Stimulated activated effector memory CD8-positive, alpha-beta T cell treated with anti-CD3 and anti-CD28 coated beads, Interleukin-12 subunit alpha, Interleukin-12 subunit beta, amount 100 ng/mL, for 72 hours (primary cell): ENCODE data around the gene P2RX1.
A peak's percentile ranks its signal among the peaks of the same experiment; 100 is the strongest.

Experiments used
- ATAC-seq: fragments of 150-1000 bp; cut with Tn5 transposase; 2 replicates; pipeline ENCODE4 v1.10.0; 2021
- DNase-seq, 2 donors: peaks; one replicate each; pipeline ENCODE4 v3.0.0; 2021 to 2022; ENCODE audit warnings: low spot score in 2 of 2
- H3K27ac Mint-ChIP-seq: one replicate; pipeline ENCODE4 v1.8.0; 2022; ENCODE audit warnings: mild to moderate bottlenecking, mixed read lengths
- H3K36me3 Mint-ChIP-seq: one replicate; pipeline ENCODE4 v1.8.0; 2022; ENCODE audit warnings: mild to moderate bottlenecking, mixed read lengths
- H3K4me1 Mint-ChIP-seq: one replicate; pipeline ENCODE4 v1.8.0; 2022; ENCODE audit warnings: mixed read lengths
- H3K4me3 Mint-ChIP-seq: one replicate; pipeline ENCODE4 v1.8.0; 2022; ENCODE audit warnings: mild to moderate bottlenecking, mixed read lengths
- H3K9me3 Mint-ChIP-seq: one replicate; pipeline ENCODE4 v1.8.0; 2022; ENCODE audit warnings: mixed read lengths

Gene P2RX1

GRCh38 chr17:3921502-3922319 is 5.4 kb upstream of the P2RX1 start:
- Mint-ChIP-seq H3K4me3 (no peak overlapping the region), H3K4me1 (peaks cover 18% of the 10 kb centered on the region), H3K9me3 (no peaks in the 10 kb centered on the region), H3K36me3 (peaks cover 29% of the 10 kb centered on the region), H3K27ac (peak overlapping the region; percentile 81)
- ATAC-seq (no peak), DNase-seq (no peak)

DNA sequence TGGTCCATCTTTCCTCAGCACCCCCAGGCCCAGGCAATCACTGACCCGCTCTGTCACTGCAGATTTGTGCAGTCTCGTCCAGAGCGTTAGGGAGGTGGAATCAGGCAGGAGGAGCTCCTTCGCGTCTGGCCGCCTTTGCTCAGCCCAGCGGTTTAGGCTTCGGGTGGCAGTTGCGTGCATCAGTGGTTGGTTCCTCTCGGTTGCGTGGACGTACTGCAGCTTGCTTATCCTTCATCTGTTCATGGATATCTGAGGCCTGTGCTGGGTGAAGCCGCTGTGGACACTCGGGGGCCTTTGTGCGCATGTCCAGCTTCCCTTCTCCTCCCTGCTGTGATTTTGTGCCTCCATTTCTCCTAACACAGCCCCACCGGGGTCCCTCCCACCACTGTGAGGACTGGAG is 4.7 kb upstream of the P2RX1 start:
- ATAC-seq (no peak), DNase-seq (no peak)
- Mint-ChIP-seq H3K4me1 (peaks cover 25% of the 10 kb centered on the region), H3K9me3 (no peaks in the 10 kb centered on the region), H3K4me3 (no peak overlapping the region), H3K27ac (peak overlapping the region; percentile 20), H3K36me3 (peaks cover 27% of the 10 kb centered on the region)

- ATAC-seq (no peak), DNase-seq (no peak)
- no peak overlapping the region for H3K4me3 Mint-ChIP-seq
- H3K4me1 Mint-ChIP-seq: peaks cover 34% of the 10 kb centered on the region
- H3K36me3 Mint-ChIP-seq: peaks cover 9% of the 10 kb centered on the region
- H3K27ac Mint-ChIP-seq: peak overlapping the region; percentile 40
- no peaks in the 10 kb centered on the region for H3K9me3 Mint-ChIP-seq
Measured at GRCh38 chr17:3919123-3919624, 2.9 kb upstream of the P2RX1 start.

GRCh38 chr17:3918372-3919122 is 2.3 kb upstream of the P2RX1 start:
- Mint-ChIP-seq H3K9me3 (no peaks in the 10 kb centered on the region), H3K36me3 (peaks cover 7% of the 10 kb centered on the region), H3K4me1 (peaks cover 40% of the 10 kb centered on the region), H3K4me3 (no peak overlapping the region), H3K27ac (peak overlapping the region; percentile 40)
- no peak for ATAC-seq
- no peak for DNase-seq

DNA sequence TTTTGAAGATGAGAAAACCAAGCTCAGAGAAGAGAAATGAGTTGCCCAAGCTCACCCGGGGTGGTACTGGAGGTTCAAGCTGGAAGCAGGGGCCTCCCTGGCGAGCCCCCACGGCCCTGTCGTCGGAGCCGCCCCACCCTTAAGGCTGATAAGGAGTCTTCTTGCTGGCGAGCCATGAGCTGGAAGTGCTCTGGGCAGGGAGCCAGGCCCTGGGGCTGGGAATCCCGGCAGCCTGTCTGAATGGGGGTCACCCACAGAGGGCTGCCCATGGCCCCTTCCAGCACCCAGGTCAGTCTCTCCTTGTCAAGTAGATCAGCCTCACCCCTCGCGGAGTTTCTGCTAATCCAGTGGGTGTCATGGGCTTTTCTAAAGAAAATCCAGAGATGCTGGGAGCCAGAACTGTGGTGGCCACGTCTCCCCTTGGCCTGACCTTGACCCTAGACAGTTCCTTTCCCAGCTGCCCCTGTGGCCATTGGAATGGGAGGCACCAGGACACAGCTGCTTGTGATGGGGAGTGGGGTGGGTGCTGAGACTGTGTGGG is 1.2 kb upstream of the P2RX1 start:
- Mint-ChIP-seq H3K4me1 (peaks cover 36% of the 10 kb centered on the region), H3K27ac (peak overlapping the region; percentile 88), H3K9me3 (no peaks in the 10 kb centered on the region), H3K36me3 (peaks cover 7% of the 10 kb centered on the region), H3K4me3 (peak overlapping the region; percentile 70)
- ATAC-seq: no peak
- no peak for DNase-seq

- Mint-ChIP-seq H3K36me3 (peaks cover under 1% of the 10 kb centered on the region), H3K27ac (peak overlapping the region; percentile 88), H3K4me1 (peaks cover 37% of the 10 kb centered on the region), H3K9me3 (no peaks in the 10 kb centered on the region), H3K4me3 (peak overlapping the region; percentile 70)
- ATAC-seq: no peak
- no peak for DNase-seq
Measured at GRCh38 chr17:3916825-3917224, 560 bp upstream of the P2RX1 start.

DNA sequence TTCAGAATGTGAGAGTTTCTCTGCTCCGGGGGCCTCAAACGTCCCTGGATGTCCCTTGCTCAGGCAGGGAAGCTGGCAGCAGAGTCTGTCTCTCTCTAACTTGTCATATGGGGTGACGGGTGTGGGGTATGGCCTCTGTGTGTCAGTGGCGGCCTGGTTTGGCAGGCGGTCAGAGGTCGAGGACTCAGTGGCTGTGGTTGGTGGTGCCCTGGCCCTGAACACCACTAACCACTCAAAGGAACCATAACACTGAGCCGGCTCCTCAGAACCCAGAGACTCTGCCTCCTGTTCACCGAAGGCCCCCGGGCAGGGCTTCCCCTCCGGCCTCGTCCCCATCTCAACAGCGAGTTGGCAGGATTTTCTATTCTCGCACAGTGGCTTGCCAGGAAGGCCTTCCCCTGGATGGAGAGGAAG is 677 bp downstream of the P2RX1 start:
- peak overlapping the region; percentile 88 for H3K27ac Mint-ChIP-seq
- no peak for ATAC-seq
- H3K36me3 Mint-ChIP-seq: no peaks in the 10 kb centered on the region
- DNase-seq: no peak
- peaks cover 48% of the 10 kb centered on the region for H3K4me1 Mint-ChIP-seq
- H3K4me3 Mint-ChIP-seq: peak overlapping the region; percentile 70
- H3K9me3 Mint-ChIP-seq: no peaks in the 10 kb centered on the region

DNA sequence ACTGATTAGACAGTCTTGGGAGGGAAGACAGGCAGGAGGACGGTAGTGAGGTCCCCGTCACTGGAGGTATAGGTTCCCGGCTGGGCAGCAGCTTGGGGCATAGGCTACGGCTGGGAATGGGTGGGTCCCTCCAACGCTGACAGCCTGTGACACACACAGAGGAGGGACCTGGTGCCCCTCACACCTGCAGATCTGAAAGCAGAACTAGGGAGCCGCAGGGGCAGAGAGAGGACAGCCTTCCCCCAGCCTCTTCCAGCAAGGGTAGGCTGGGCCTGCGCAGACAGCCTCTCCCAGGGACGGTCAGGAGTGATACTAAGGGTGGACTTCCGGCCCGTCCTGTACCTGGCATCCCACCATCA is 2.0 kb downstream of the P2RX1 start:
- no peaks in the 10 kb centered on the region for H3K36me3 Mint-ChIP-seq
- no peaks in the 10 kb centered on the region for H3K9me3 Mint-ChIP-seq
- H3K4me1 Mint-ChIP-seq: peaks cover 54% of the 10 kb centered on the region
- H3K4me3 Mint-ChIP-seq: peak overlapping the region; percentile 70
- H3K27ac Mint-ChIP-seq: peak overlapping the region; percentile 90
- DNase-seq (no peak), ATAC-seq (peak; percentile 4)

DNA sequence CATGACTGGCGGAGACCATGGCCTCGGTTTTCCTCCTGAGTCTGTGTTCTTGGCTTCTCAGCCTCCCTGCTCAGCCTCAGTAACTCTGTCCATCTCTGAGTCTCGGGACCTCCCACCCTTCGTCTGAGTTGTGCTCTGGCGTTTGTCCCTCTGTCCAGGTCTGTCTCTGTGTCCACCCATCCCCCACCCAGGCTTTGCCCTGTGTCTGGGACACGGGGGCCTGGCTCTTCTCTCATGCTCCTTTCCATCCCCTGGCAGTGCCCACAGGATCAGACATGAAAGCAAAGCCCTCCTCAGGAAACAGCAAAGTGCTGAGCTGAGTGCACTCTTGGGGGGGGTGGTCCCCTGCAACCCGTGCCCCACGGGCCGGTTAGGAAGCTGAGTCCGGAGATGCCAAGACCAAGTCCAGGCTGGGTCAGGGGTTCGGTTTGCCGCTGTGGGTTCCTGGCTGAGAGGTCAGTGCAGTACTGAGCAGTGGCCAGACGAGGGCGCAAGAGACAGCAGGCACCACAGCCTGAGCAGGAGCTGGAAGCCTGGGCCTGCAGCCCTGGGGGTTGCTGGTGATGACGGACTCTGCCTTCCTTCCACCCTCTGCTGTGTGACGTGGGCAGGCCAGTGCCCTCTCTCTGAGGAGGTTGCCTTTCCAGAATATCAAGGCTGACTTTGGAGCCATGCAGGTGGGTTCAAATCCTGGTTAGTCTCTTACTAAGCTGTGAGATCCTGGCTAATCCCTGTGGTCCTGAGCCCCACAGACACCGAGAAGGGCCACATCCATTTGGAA is 2.5 kb downstream of the P2RX1 start:
- Mint-ChIP-seq H3K27ac (peak overlapping the region; percentile 90), H3K4me3 (peak overlapping the region; percentile 70), H3K9me3 (no peaks in the 10 kb centered on the region), H3K4me1 (peaks cover 54% of the 10 kb centered on the region), H3K36me3 (no peaks in the 10 kb centered on the region)
- peak; percentile 80 for ATAC-seq
- peak; percentile 82 to 91 for DNase-seq

DNA sequence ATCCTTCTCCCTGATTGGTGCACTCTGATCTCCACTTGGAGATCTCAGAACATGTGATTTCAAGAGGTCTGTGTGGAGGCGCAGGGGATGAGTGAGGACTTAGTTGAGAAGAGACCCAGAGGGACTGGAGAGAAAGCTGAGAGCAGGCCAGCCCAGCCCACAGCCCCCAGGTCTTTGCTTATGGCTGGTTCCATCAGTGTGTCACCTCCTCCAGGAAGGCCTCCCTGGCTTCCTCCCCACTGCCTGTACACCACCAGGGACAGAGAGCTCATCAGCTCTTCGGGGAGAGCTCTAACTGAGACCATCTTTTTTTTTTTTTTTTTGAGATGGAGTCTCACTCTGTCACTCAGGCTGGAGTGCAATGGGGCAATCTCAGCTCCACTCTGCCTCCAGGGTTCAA is 3.4 kb downstream of the P2RX1 start:
- ATAC-seq (no peak), DNase-seq (no peak)
- no peak overlapping the region for H3K4me3 Mint-ChIP-seq
- H3K27ac Mint-ChIP-seq: peak overlapping the region; percentile 57
- H3K36me3 Mint-ChIP-seq: no peaks in the 10 kb centered on the region
- peaks cover 54% of the 10 kb centered on the region for H3K4me1 Mint-ChIP-seq
- H3K9me3 Mint-ChIP-seq: no peaks in the 10 kb centered on the region

- Mint-ChIP-seq H3K36me3 (no peaks in the 10 kb centered on the region), H3K9me3 (no peaks in the 10 kb centered on the region), H3K27ac (peak overlapping the region; percentile 85), H3K4me1 (peaks cover 52% of the 10 kb centered on the region), H3K4me3 (peak overlapping the region; percentile 57)
- ATAC-seq (peak; percentile 84), DNase-seq (no peak)
Measured at GRCh38 chr17:3911271-3912053, 4.8 kb downstream of the P2RX1 start.

GRCh38 chr17:3910420-3911270 is 5.6 kb downstream of the P2RX1 start:
- DNase-seq (no peak), ATAC-seq (no peak)
- Mint-ChIP-seq H3K27ac (peak overlapping the region; percentile 85), H3K4me1 (peaks cover 44% of the 10 kb centered on the region), H3K4me3 (peak overlapping the region; percentile 57), H3K36me3 (no peaks in the 10 kb centered on the region), H3K9me3 (no peaks in the 10 kb centered on the region)

DNA sequence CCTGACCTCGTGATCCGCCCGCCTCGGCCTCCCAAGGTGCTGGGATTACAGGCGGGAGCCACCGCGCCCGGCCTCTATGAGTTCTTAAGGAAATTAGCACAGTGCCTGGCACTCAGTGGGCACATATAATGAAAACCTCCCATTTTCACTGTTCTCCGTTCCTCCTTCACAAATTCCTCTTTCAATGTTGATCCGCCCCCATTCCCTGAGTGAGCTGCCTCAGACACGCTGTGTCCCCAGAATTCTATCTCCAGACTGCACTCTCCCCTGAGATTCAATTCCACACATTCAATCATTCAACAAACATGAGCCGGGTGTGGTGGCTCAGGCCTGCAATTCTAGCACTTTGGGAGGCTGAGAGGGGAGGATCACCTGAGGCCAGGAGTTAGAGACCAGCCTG is 7.0 kb downstream of the P2RX1 start:
- H3K4me3 Mint-ChIP-seq: no peak overlapping the region
- peaks cover 33% of the 10 kb centered on the region for H3K4me1 Mint-ChIP-seq
- DNase-seq: no peak
- H3K9me3 Mint-ChIP-seq: no peaks in the 10 kb centered on the region
- ATAC-seq: no peak
- no peak overlapping the region for H3K27ac Mint-ChIP-seq
- no peaks in the 10 kb centered on the region for H3K36me3 Mint-ChIP-seq
